Natural killer cell (primary cell): ENCODE data around the gene TULP1. TPM values are rescaled to one million over a fixed set of nuclear protein-coding genes. Genes with fewer than 3 reads are reported as not detected.

Source experiments
- ATAC-seq, 3 donors: fragments of 150-1000 bp in 2 of 3; fragments of 200-7000 bp in 1 of 3; cut with Tn5 transposase; 1 replicate in 1 of 3; 2 replicates in 2 of 3; pipeline ENCODE4 v1.10.0; 2021; ENCODE audit warnings: mild to moderate bottlenecking in 2 of 3, moderate library complexity in 2 of 3
- DNase-seq, 2 donors: peaks; one replicate each; pipeline versions ENCODE4 v3.0.0 to v3.0.0-alpha.2; 2013 to 2021; ENCODE audit warnings: mixed read lengths in 1 of 2
- H3K27ac ChIP-seq: one replicate; pipeline ENCODE4 v1.5.1; 2013; ENCODE audit warnings: mild to moderate bottlenecking, low read length
- H3K27me3 ChIP-seq: one replicate; pipeline ENCODE4 v1.6.1; 2013; ENCODE audit warnings: low read length; ENCODE audit not compliant: control insufficient read depth, insufficient read depth
- H3K36me3 ChIP-seq: one replicate; pipeline ENCODE4 v1.6.1; 2013; ENCODE audit warnings: low read length; ENCODE audit not compliant: control insufficient read depth, insufficient read depth
- H3K4me1 ChIP-seq: one replicate; pipeline ENCODE4 v1.6.1; 2013; ENCODE audit warnings: low read length; ENCODE audit not compliant: control insufficient read depth, insufficient read depth
- H3K4me3 ChIP-seq: one replicate; pipeline ENCODE4 v1.5.1; 2013; ENCODE audit warnings: low read length
- H3K9me3 ChIP-seq: one replicate; pipeline ENCODE4 v1.6.1; 2013; ENCODE audit warnings: low read length; ENCODE audit not compliant: control insufficient read depth, insufficient read depth
- H3K27ac Mint-ChIP-seq, 2 donors: one replicate each; pipeline ENCODE4 v1.8.0; 2022; ENCODE audit warnings: mild to moderate bottlenecking in 2 of 2, mixed read lengths in 2 of 2, moderate library complexity in 1 of 2
- H3K27me3 Mint-ChIP-seq, 2 donors: one replicate each; pipeline ENCODE4 v1.8.0; 2022; ENCODE audit warnings: low read depth in 2 of 2, mixed read lengths in 2 of 2
- H3K36me3 Mint-ChIP-seq: one replicate; pipeline ENCODE4 v1.8.0; 2022; ENCODE audit warnings: mixed read lengths
- H3K4me1 Mint-ChIP-seq, 2 donors: one replicate each; pipeline ENCODE4 v1.8.0; 2022; ENCODE audit warnings: mixed read lengths in 2 of 2
- H3K4me3 Mint-ChIP-seq: one replicate; pipeline ENCODE4 v1.8.0; 2022; ENCODE audit warnings: mild to moderate bottlenecking, moderate library complexity, mixed read lengths
- H3K9me3 Mint-ChIP-seq, 2 donors: one replicate each; pipeline ENCODE4 v1.8.0; 2022; ENCODE audit warnings: mixed read lengths in 2 of 2
- WGBS: methylation state at CpG from one replicate; pipeline ENCODE4 v1.1.7; 2013; ENCODE audit warnings: missing lambda C conversion rate; ENCODE audit not compliant: insufficient coverage; 5-methylcytosine and 5-hydroxymethylcytosine counted together
- intact Hi-C: fragments of 100-400 bp; cut with micrococcal nuclease; formaldehyde crosslinking; loops from one replicate; pipeline ENCODE4 v1.14.2; 2022
- total RNA-seq, 4 donors: library from RNA; stranded (reverse); fragments of 120-200 nt in 1 of 4; gene quantifications; one replicate each; pipeline versions ENCODE4 v1.2.3 to v1.2.4, GENCODE V29; 2013 to 2022
- TF ChIP-seq, protein P1 (sequence below): fragments of 200-600 bp; IDR thresholded peaks from one replicate; pipeline ENCODE4 v1.8.0; 2022; ENCODE audit warnings: antibody characterized with exemption

TULP1 gene
- total RNA-seq, 3 donors from 2014 or later (not counting 1 experiment from before 2014, with no cell fraction given) = not detected

- Mint-ChIP-seq H3K36me3 (no peaks in the 10 kb centered on the region), H3K4me1 (peaks cover 4% of the 10 kb centered on the region in 2 donors), H3K4me3 (no peak overlapping the region), H3K27me3 (peaks cover 16 to 18% of the 10 kb centered on the region in 2 donors), H3K27ac (no peak overlapping the region), H3K9me3 (no peaks in the 10 kb centered on the region)
- no peak for ATAC-seq
- WGBS = 7% methylated on average over 15 of the region's 15 CpGs
- Histone ChIP-seq H3K27me3 (peaks cover 10% of the 10 kb centered on the region), H3K4me3 (no peak overlapping the region), H3K36me3 (no peaks in the 10 kb centered on the region), H3K9me3 (no peaks in the 10 kb centered on the region), H3K4me1 (peaks cover 3% of the 10 kb centered on the region), H3K27ac (no peak overlapping the region)
- TF ChIP-seq, protein P1, sequence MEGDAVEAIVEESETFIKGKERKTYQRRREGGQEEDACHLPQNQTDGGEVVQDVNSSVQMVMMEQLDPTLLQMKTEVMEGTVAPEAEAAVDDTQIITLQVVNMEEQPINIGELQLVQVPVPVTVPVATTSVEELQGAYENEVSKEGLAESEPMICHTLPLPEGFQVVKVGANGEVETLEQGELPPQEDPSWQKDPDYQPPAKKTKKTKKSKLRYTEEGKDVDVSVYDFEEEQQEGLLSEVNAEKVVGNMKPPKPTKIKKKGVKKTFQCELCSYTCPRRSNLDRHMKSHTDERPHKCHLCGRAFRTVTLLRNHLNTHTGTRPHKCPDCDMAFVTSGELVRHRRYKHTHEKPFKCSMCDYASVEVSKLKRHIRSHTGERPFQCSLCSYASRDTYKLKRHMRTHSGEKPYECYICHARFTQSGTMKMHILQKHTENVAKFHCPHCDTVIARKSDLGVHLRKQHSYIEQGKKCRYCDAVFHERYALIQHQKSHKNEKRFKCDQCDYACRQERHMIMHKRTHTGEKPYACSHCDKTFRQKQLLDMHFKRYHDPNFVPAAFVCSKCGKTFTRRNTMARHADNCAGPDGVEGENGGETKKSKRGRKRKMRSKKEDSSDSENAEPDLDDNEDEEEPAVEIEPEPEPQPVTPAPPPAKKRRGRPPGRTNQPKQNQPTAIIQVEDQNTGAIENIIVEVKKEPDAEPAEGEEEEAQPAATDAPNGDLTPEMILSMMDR = no peak
- intact Hi-C loops = no loop called here
- no peak for DNase-seq
Observed at GRCh38 chr6:35503534-35503933, 9.2 kb downstream of the TULP1 start.

DNA sequence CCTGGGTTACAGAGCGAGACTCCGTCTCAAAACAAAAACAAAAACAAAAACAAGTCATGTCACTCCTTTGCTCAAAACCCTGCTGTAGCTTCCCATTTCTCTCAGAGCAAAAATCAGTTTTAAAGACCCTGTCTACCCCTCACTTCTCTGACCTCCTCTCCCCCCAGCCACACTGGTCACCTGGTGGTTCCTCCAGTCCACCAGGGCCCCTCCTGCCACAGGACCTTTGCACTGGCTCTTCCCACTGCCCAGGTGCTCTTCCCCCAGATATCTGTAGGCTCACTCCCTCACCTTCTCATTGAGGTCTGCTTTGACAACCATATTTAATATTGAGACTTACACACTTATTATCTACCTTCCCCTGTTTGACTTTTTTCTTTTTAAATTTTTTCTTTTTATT is 10.9 kb downstream of the TULP1 start:
- H3K27me3 Mint-ChIP-seq = peaks cover 16 to 20% of the 10 kb centered on the region in 2 donors
- H3K4me1 Mint-ChIP-seq = peaks cover 7 to 13% of the 10 kb centered on the region in 2 donors
- TF ChIP-seq, protein P1 = no peak

DNA sequence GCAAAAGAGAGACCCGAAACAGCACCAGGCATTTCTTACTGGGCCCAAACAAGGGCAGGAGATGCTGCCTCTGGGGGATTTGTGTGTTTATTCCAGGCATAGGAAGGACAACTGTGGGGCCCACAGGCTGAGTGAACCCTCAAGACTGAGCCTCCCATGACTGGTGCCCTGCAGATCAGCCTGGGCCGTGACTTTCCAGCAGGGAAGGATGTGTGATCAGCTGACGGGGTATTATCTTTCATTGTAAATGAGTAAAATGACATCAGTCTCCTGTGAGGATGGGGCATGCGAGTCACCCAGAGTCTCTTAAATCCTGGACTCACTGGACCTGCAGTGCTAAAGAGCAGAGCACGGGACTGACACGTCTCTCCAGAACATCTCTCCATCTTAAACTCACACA is 11.9 kb downstream of the TULP1 start:
- Histone ChIP-seq H3K27ac (no peak overlapping the region), H3K9me3 (no peaks in the 10 kb centered on the region), H3K27me3 (peaks cover 16% of the 10 kb centered on the region), H3K4me1 (peaks cover 18% of the 10 kb centered on the region), H3K4me3 (no peak overlapping the region), H3K36me3 (no peaks in the 10 kb centered on the region)
- TF ChIP-seq, protein P1 = no peak
- Mint-ChIP-seq H3K27me3 (peaks cover 16 to 17% of the 10 kb centered on the region in 2 donors), H3K4me3 (no peak overlapping the region), H3K36me3 (no peaks in the 10 kb centered on the region), H3K27ac (no peak overlapping the region), H3K9me3 (no peaks in the 10 kb centered on the region), H3K4me1 (peaks cover 7 to 13% of the 10 kb centered on the region in 2 donors)
- ATAC-seq (no peak), DNase-seq (no peak)
- 99% methylated on average over 6 of the region's 6 CpGs for WGBS
- intact Hi-C loops = no loop called here

More for the DNA sequence above, 10.9 kb downstream of the TULP1 start:
- H3K27ac ChIP-seq = no peak overlapping the region
- peaks cover 15% of the 10 kb centered on the region for H3K4me1 ChIP-seq
- H3K4me3 ChIP-seq = no peak overlapping the region
- H3K9me3 Mint-ChIP-seq = no peaks in the 10 kb centered on the region
- H3K36me3 ChIP-seq = no peaks in the 10 kb centered on the region
- intact Hi-C loops = no loop called here
- peaks cover 16% of the 10 kb centered on the region for H3K27me3 ChIP-seq
- no peak overlapping the region for H3K4me3 Mint-ChIP-seq
- DNase-seq (no peak), ATAC-seq (no peak)
- no peaks in the 10 kb centered on the region for H3K9me3 ChIP-seq
- no peaks in the 10 kb centered on the region for H3K36me3 Mint-ChIP-seq
- H3K27ac Mint-ChIP-seq = no peak overlapping the region
- WGBS = 97% methylated on average over 2 of the region's 2 CpGs

DNA sequence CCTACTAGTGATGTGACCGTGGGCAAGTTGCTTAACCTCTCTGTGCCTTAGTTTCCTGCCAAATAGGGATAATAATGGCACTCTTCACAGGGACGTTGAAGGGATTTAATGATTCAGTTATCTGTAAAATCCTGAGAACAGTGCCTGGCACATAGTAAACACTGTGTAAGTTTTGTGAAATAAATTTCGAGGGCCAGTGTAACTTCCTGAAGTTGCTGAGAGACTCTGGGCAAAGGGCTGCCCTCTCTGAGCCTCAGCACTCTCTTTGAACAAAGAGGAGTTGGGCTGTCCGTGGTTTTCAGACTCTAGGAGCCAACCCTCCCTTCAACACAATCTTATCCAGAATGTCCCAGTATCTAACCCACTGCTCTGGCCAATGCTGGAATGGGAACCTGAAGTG is 13.3 kb downstream of the TULP1 start:
- Mint-ChIP-seq H3K27me3 (peaks cover 16 to 17% of the 10 kb centered on the region in 2 donors), H3K9me3 (no peaks in the 10 kb centered on the region), H3K4me3 (no peak overlapping the region), H3K27ac (no peak overlapping the region), H3K4me1 (peaks cover 7 to 13% of the 10 kb centered on the region in 2 donors), H3K36me3 (no peaks in the 10 kb centered on the region)
- peaks cover 16% of the 10 kb centered on the region for H3K27me3 ChIP-seq
- 88% methylated on average over 4 of the region's 4 CpGs for WGBS
- intact Hi-C loops = no loop called here
- no peaks in the 10 kb centered on the region for H3K36me3 ChIP-seq
- TF ChIP-seq, protein P1 = no peak
- H3K27ac ChIP-seq = no peak overlapping the region
- H3K4me1 ChIP-seq = peaks cover 23% of the 10 kb centered on the region
- H3K4me3 ChIP-seq = no peak overlapping the region
- no peak for DNase-seq
- H3K9me3 ChIP-seq = no peaks in the 10 kb centered on the region
- no peak for ATAC-seq
